DND-41 (cell line): ENCODE data around the gene MAMLD1.

Experiments
- ATAC-seq: fragments of 200-7000 bp; cut with Tn5 transposase; 3 replicates; pipeline ENCODE4 v1.9.1; 2021; ENCODE audit warnings: low read depth; ENCODE audit not compliant: insufficient read depth
- DNase-seq: peaks from one replicate; pipeline ENCODE4 v3.0.0-alpha.2; 2020
- H2AFZ ChIP-seq: 2 replicates; pipeline ENCODE4 v1.6.0; 2012; ENCODE audit warnings: low read depth, low read length
- H3K27ac ChIP-seq: 2 replicates; pipeline ENCODE4 v1.5.1; 2012; ENCODE audit warnings: low read length, inconsistent platforms
- H3K27me3 ChIP-seq: fragments of 200-600 bp; sonication (generic); 2 replicates; pipeline ENCODE4 v1.6.0; 2012; ENCODE audit warnings: low read length, mild to moderate bottlenecking, inconsistent platforms; ENCODE audit not compliant: insufficient read depth, poor library complexity
- H3K36me3 ChIP-seq: 2 replicates; pipeline ENCODE4 v1.5.1; 2012; ENCODE audit warnings: low read length, inconsistent platforms; ENCODE audit not compliant: insufficient read depth
- H3K4me1 ChIP-seq: 2 replicates; pipeline ENCODE4 v1.5.1; 2012; ENCODE audit warnings: mild to moderate bottlenecking, low read length; ENCODE audit not compliant: insufficient read depth
- H3K4me2 ChIP-seq: 2 replicates; pipeline ENCODE4 v1.6.0; 2012; ENCODE audit warnings: mild to moderate bottlenecking, moderate library complexity, low read length, inconsistent platforms; ENCODE audit not compliant: insufficient read depth
- H3K4me3 ChIP-seq, 2 experiments: fragments of 200-600 bp in 1 of 2; shearing (Covaris generic) in 1 of 2; 2 replicates each; pipeline ENCODE4 v1.5.1; 2012 to 2016; ENCODE audit warnings: inconsistent platforms in 2 of 2, low read length in 2 of 2, mild to moderate bottlenecking in 2 of 2, low read depth in 1 of 2, moderate library complexity in 1 of 2
- H3K79me2 ChIP-seq: 2 replicates; pipeline ENCODE4 v1.6.0; 2012; ENCODE audit warnings: low read length, inconsistent platforms; ENCODE audit not compliant: insufficient read depth
- H3K9ac ChIP-seq: 2 replicates; pipeline ENCODE4 v1.6.0; 2012; ENCODE audit warnings: low read depth, mild to moderate bottlenecking, inconsistent platforms, low read length, moderate library complexity
- H3K9me3 ChIP-seq: 2 replicates; pipeline ENCODE4 v1.5.1; 2012; ENCODE audit warnings: low read length, moderate library complexity, mild to moderate bottlenecking, inconsistent platforms; ENCODE audit not compliant: insufficient read depth, severe bottlenecking
- H4K20me1 ChIP-seq: 2 replicates; pipeline ENCODE4 v1.6.0; 2012; ENCODE audit warnings: low read length; ENCODE audit not compliant: insufficient read depth
- CTCF ChIP-seq: IDR thresholded peaks from 2 replicates; pipeline ENCODE4 v1.5.1; 2012; ENCODE audit warnings: borderline replicate concordance, low read length, moderate library complexity, mild to moderate bottlenecking; ENCODE audit not compliant: poor library complexity, severe bottlenecking; ENCODE audit errors: extremely low read depth
- EZH2 ChIP-seq: IDR thresholded peaks from 3 replicates; pipeline ENCODE4 v1.6.1; 2012; ENCODE audit warnings: borderline replicate concordance, low read depth, mild to moderate bottlenecking, moderate library complexity, low read length, inconsistent platforms; ENCODE audit not compliant: severe bottlenecking

MAMLD1 gene

GRCh38 chrX:150513544-150513943, 150.4 kb downstream of the MAMLD1 start:
- H3K27me3 ChIP-seq: no peaks in the 10 kb centered on the region
- H3K9ac ChIP-seq: no peak overlapping the region
- no peak for TF ChIP-seq EZH2
- TF ChIP-seq CTCF: no peak

GRCh38 chrX:150514462-150514861, 151.3 kb downstream of the MAMLD1 start:
- Histone ChIP-seq H3K36me3 (no peaks in the 10 kb centered on the region), H3K4me1 (no peaks in the 10 kb centered on the region), H4K20me1 (no peaks in the 10 kb centered on the region), H3K79me2 (no peaks in the 10 kb centered on the region), H3K27me3 (no peaks in the 10 kb centered on the region), H3K27ac (no peak overlapping the region), H3K4me3 (no peak overlapping the region), H2AFZ (no peak overlapping the region), H3K9ac (no peak overlapping the region), H3K9me3 (no peaks in the 10 kb centered on the region), H3K4me2 (no peak overlapping the region)
- TF ChIP-seq EZH2 (no peak), CTCF (no peak)
- no peak for ATAC-seq
- DNase-seq: no peak

More at GRCh38 chrX:150513544-150513943, 150.4 kb downstream of the MAMLD1 start:
- H2AFZ ChIP-seq: no peak overlapping the region
- H3K4me3 ChIP-seq: no peak overlapping the region
- DNase-seq (no peak), ATAC-seq (no peak)
- no peaks in the 10 kb centered on the region for H3K4me1 ChIP-seq
- no peaks in the 10 kb centered on the region for H4K20me1 ChIP-seq
- no peak overlapping the region for H3K27ac ChIP-seq
- H3K4me2 ChIP-seq: no peak overlapping the region
- H3K79me2 ChIP-seq: no peaks in the 10 kb centered on the region
- no peaks in the 10 kb centered on the region for H3K9me3 ChIP-seq
- no peaks in the 10 kb centered on the region for H3K36me3 ChIP-seq

GRCh38 chrX:150515801-150516200, 152.7 kb downstream of the MAMLD1 start:
- no peaks in the 10 kb centered on the region for H3K36me3 ChIP-seq
- H3K27me3 ChIP-seq: no peaks in the 10 kb centered on the region
- H3K4me3 ChIP-seq: no peak overlapping the region

More at GRCh38 chrX:150515801-150516200, 152.7 kb downstream of the MAMLD1 start:
- no peaks in the 10 kb centered on the region for H3K79me2 ChIP-seq
- H4K20me1 ChIP-seq: no peaks in the 10 kb centered on the region
- H3K4me2 ChIP-seq: no peak overlapping the region
- H3K27ac ChIP-seq: no peak overlapping the region
- no peaks in the 10 kb centered on the region for H3K9me3 ChIP-seq
- no peak overlapping the region for H3K9ac ChIP-seq
- no peak for DNase-seq
- H2AFZ ChIP-seq: no peak overlapping the region
- TF ChIP-seq CTCF (no peak), EZH2 (no peak)
- no peak for ATAC-seq
- H3K4me1 ChIP-seq: no peaks in the 10 kb centered on the region
